Hepatocyte (in vitro differentiated cells): ENCODE measurements around the gene ZIM2. TPM values are rescaled to one million over a fixed set of nuclear protein-coding genes. Genes with fewer than 3 reads are reported as not detected.

Source experiments
- DNase-seq: peaks from one replicate; pipeline ENCODE4 v3.0.0-alpha.2; 2016; ENCODE audit warnings: low spot score
- H2AFZ ChIP-seq: fragments of 200-600 bp; sonication (generic); 2 replicates; pipeline ENCODE4 v1.6.0; 2016; ENCODE audit warnings: antibody characterized with exemption, mild to moderate bottlenecking
- H3K27ac ChIP-seq: fragments of 200-600 bp; sonication (generic); 2 replicates; pipeline ENCODE4 v1.5.1; 2016; ENCODE audit warnings: mild to moderate bottlenecking
- H3K27me3 ChIP-seq: fragments of 200-600 bp; sonication (generic); 2 replicates; pipeline ENCODE4 v1.6.1; 2016
- H3K36me3 ChIP-seq: fragments of 200-600 bp; sonication (generic); replicated peaks from 2 replicates; pipeline ENCODE4 v1.5.1; 2016; ENCODE audit warnings: low read depth; ENCODE audit not compliant: insufficient read depth
- H3K4me1 ChIP-seq: fragments of 200-600 bp; sonication (generic); 2 replicates; pipeline ENCODE4 v1.5.1; 2016; ENCODE audit warnings: mild to moderate bottlenecking, moderate library complexity; ENCODE audit not compliant: insufficient read depth
- H3K4me2 ChIP-seq: fragments of 200-600 bp; sonication (generic); 2 replicates; pipeline ENCODE4 v1.6.0; 2016
- H3K4me3 ChIP-seq: fragments of 200-600 bp; sonication (generic); 2 replicates; pipeline ENCODE4 v1.5.1; 2016; ENCODE audit warnings: mild to moderate bottlenecking
- H3K79me2 ChIP-seq: fragments of 200-600 bp; sonication (generic); 2 replicates; pipeline ENCODE4 v1.6.0; 2017; ENCODE audit warnings: mild to moderate bottlenecking
- H3K9me2 ChIP-seq: fragments of 200-600 bp; sonication (generic); replicated peaks from 2 replicates; pipeline ENCODE4 v1.6.0; 2017; ENCODE audit warnings: mild to moderate bottlenecking; ENCODE audit not compliant: insufficient read depth
- H3K9me3 ChIP-seq: fragments of 200-600 bp; sonication (generic); 2 replicates; pipeline ENCODE4 v1.5.1; 2016; ENCODE audit warnings: low read depth, mild to moderate bottlenecking
- H4K20me1 ChIP-seq: fragments of 200-600 bp; sonication (generic); 2 replicates; pipeline ENCODE4 v1.6.0; 2016; ENCODE audit warnings: mild to moderate bottlenecking; ENCODE audit not compliant: insufficient read depth, poor library complexity, severe bottlenecking
- CTCF ChIP-seq: fragments of 200-600 bp; sonication (generic); IDR thresholded peaks from 2 replicates; pipeline ENCODE4 v1.5.1; 2016; ENCODE audit warnings: antibody characterized with exemption, mild to moderate bottlenecking; ENCODE audit not compliant: poor library complexity
- EZH2 ChIP-seq: fragments of 200-600 bp; sonication (generic); IDR thresholded peaks from 2 replicates; pipeline ENCODE4 v1.6.1; 2016; ENCODE audit warnings: antibody characterized with exemption, mild to moderate bottlenecking, borderline replicate concordance
- EZH2phosphoT487 ChIP-seq: fragments of 200-600 bp; sonication (generic); IDR thresholded peaks from one replicate; pipeline ENCODE4 v1.6.1; 2018; ENCODE audit warnings: antibody characterized with exemption, mild to moderate bottlenecking, low read depth, moderate library complexity; ENCODE audit not compliant: unreplicated experiment, severe bottlenecking
- WGBS: methylation state at CpG from one replicate; pipeline ENCODE4 v1.1.6; 2016; ENCODE audit warnings: low lambda C conversion rate; ENCODE audit errors: missing lambda C conversion rate; 5-methylcytosine and 5-hydroxymethylcytosine counted together
- polyA plus RNA-seq: library from polyadenylated mRNA; unstranded; fragments of >200 nt; fragmentation: Nextera tagmentation; extraction: Ambion mirVana; gene quantifications from 2 replicates; pipeline ENCODE4 v1.2.1, GENCODE V29; 2016
- total RNA-seq: library from RNA; depleted of rRNA; stranded (reverse); fragments of >200 nt; gene quantifications from 2 replicates; pipeline ENCODE4 v1.2.3, GENCODE V29; 2014

ZIM2 gene
- total and polyA plus RNA-seq, 2 experiments from 2014 or later = not detected

DNA sequence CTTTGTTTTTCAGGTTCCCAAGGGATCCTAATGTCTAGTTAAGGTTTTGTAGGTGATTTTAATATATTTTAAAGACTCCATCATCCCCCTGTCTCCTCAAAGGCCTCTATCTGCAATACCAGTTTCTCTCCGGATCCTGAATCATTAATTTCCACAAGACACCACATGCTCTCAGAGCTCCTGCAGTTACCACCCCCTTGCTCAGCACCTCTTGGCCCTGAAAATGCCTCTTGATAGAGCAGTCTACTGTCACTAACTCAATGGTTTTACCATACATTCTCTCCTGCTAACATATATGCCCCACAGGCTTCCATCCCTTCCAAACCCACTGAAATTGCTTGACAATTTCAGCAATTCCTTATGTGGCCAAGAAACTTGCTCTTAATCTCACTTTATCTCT, 1.9 kb upstream of the ZIM2 start:
- Histone ChIP-seq H4K20me1 (no peaks in the 10 kb centered on the region), H3K27me3 (no peaks in the 10 kb centered on the region), H3K9me3 (no peaks in the 10 kb centered on the region), H3K36me3 (no peaks in the 10 kb centered on the region), H3K9me2 (no peaks in the 10 kb centered on the region), H3K4me2 (no peak overlapping the region), H3K27ac (no peak overlapping the region), H3K4me1 (no peaks in the 10 kb centered on the region), H3K4me3 (no peak overlapping the region), H2AFZ (no peak overlapping the region), H3K79me2 (no peaks in the 10 kb centered on the region)
- DNase-seq = no peak
- 86% methylated on average over 1 of the region's 1 CpG for WGBS
- no peak for TF ChIP-seq EZH2phosphoT487
- TF ChIP-seq EZH2 = no peak
- no peak for TF ChIP-seq CTCF

DNA sequence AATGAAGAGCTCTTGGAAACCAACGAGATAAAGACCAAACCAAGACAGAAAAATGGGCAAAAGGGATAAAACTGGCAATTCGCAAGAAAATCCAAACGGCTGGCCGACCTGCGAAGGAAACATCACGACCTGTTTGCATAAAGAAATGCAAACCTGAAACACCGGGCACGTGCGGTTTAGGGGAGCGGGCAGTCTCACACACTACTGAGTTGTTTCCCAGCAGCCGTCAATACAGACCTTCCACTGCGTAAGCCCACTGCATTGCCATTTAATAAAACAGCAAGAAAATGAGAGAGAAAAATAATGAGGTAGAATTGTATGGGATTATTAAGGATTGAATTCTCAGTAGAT, 642 bp upstream of the ZIM2 start:
- Histone ChIP-seq H3K4me3 (no peak overlapping the region), H4K20me1 (no peaks in the 10 kb centered on the region), H3K27me3 (no peaks in the 10 kb centered on the region), H3K9me2 (no peaks in the 10 kb centered on the region), H3K79me2 (no peaks in the 10 kb centered on the region), H3K9me3 (no peaks in the 10 kb centered on the region), H3K36me3 (no peaks in the 10 kb centered on the region), H2AFZ (no peak overlapping the region), H3K4me1 (no peaks in the 10 kb centered on the region), H3K4me2 (no peak overlapping the region), H3K27ac (no peak overlapping the region)
- 86% methylated on average over 12 of the region's 12 CpGs for WGBS
- DNase-seq = no peak
- TF ChIP-seq EZH2 (no peak), CTCF (no peak), EZH2phosphoT487 (no peak)

DNA sequence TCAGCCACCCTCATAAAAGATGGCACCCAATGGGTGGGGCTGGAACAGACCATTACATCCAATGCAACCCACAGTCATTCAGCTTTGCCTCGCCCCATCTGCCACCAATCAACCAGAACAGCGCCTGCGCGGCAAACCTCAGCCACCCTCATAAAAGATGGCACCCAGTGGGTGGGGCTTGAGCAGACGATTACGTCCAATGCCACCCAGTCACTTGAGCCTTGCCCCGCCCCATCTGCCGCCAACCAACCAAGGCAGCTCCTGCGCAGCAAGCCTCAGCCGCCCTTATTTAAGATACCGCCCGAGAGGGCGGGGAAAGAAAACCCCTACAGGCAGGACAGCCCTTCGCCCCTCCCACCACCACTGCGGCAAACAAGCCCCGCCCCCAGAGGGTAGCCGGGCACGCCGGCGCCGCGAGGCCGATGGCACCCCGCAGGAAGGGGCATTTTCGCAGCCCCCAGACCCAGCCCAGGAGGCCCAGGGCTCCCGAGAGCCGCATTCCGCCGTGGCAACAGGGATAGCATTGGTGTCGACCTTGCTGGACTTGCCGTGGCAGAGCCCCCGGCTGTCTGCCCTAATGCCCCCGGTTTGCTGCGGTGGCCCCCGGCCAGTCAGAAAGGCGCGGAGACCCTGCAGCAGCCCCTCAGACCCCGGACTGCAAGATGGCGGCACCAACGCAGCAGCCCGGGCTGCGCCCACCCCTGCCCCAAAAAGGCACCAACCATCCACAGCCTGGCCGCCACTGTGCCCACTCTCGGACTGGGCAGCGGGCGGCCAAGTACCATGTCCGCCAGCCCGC, 675 bp downstream of the ZIM2 start:
- no peak overlapping the region for H3K27ac ChIP-seq

More for the DNA sequence above, 675 bp downstream of the ZIM2 start:
- no peaks in the 10 kb centered on the region for H3K27me3 ChIP-seq
- no peak overlapping the region for H3K4me3 ChIP-seq
- H3K9me3 ChIP-seq = no peaks in the 10 kb centered on the region
- WGBS = 97% methylated on average over 43 of the region's 48 CpGs
- H3K9me2 ChIP-seq = no peaks in the 10 kb centered on the region
- H3K36me3 ChIP-seq = no peaks in the 10 kb centered on the region
- H4K20me1 ChIP-seq = no peaks in the 10 kb centered on the region
- no peaks in the 10 kb centered on the region for H3K79me2 ChIP-seq
- H3K4me1 ChIP-seq = no peaks in the 10 kb centered on the region
- H3K4me2 ChIP-seq = no peak overlapping the region
- no peak for TF ChIP-seq EZH2
- no peak for TF ChIP-seq CTCF
- TF ChIP-seq EZH2phosphoT487 = no peak
- no peak overlapping the region for H2AFZ ChIP-seq
- DNase-seq = no peak
